Measurements from ENCODE around the gene UBAC1. TPM values are rescaled to one million over a fixed set of nuclear protein-coding genes. Genes with fewer than 3 reads are reported as not detected.
"Not testable (repeated sequence)": the region's sequence is repeated elsewhere in the genome, so short reads cannot be mapped to it uniquely, and the experiment has no call there.

UBAC1 gene
- total RNA-seq, 1 donor from 2014 or later, result 18.7 TPM

DNA sequence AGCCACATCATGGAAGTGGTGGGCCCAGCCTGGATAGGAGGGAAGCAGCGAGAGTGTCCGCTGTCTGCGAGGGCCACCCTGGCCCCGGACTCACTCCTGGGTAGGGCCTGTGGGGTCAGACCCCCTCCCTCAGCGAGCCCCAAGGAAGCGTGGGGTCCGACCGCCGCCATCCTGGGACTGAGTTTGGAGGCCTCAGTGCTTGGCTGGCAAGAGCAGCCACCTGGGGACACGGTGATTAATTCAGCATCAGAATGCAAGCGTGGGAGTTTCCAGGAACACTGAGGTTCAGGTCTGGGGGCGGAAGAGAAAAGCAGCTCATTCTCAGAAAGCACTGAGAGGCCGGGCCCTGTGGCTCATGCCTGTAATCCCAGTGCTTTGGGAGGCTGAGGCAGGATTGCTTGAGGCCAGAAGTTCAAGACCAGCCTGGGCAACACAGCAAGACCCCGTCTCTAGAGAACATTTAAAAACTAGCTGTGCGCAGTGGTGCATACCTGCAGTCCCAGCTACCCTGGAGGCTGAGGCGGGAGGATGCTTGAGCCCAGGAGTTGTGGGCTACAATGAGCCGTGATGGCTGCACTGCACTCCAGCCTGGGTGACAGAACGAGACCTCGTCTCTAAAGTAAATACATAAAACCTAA, 35.6 kb downstream of the UBAC1 start:
- ATAC-seq (no peak), DNase-seq (ENCODE audit: low spot score) (no peak)

DNA sequence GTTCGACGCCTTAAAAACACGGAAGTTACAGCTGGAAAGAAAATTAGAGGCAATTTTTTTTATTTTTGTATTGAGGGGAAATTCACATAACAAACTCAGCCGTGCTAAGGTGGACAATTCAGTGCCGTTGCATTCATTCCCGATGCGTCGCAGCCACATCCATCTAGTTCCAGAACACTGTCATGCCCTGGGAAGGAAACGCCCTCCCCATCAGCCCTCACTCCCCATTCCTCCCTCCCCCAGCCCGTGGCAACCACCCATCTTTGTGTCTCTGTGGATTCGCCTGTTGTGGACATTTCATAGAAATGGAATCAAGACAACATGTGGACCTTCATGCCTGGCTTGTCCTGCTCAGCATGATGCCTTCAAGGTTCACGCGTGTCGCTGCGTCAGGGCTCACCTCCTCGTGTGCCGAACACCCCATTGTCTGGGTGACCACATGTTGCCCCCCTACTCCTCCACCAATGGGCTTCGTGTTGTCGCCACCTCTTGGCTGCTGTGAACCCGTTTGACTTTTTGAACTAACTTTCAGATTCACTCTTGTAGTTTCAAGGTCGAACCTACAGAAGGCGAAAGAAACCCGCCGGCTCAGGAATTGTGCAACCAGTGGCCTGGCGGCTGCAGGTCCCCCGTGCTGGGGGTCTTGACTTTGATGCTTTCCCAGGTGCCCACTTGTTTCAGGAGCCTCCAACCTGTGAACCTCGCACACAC, 36.4 kb downstream of the UBAC1 start:
- ATAC-seq, result no peak
- DNase-seq (ENCODE audit: low spot score), result no peak

DNA sequence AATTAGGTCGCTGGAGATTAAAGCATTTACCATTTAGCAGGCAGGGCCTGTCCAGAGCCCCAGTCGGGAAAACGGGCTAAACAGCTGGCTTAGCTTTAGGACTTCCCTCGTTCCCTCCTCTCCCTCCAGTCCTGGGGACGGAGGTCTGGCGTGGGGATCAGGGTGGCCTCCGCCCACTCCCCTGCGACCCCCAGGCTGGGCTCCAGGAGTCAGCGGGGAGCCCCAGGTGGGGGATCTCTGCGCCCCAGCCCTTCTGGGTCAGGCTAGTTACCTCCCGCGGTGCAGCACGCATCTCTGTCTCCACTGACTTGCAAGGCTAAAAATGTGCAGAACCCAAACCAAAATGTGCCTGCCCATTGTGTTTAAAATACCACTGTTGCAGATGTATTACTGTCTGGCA, 37.7 kb downstream of the UBAC1 start:
- DNase-seq (ENCODE audit: low spot score) (no peak), ATAC-seq (no peak)

DNA sequence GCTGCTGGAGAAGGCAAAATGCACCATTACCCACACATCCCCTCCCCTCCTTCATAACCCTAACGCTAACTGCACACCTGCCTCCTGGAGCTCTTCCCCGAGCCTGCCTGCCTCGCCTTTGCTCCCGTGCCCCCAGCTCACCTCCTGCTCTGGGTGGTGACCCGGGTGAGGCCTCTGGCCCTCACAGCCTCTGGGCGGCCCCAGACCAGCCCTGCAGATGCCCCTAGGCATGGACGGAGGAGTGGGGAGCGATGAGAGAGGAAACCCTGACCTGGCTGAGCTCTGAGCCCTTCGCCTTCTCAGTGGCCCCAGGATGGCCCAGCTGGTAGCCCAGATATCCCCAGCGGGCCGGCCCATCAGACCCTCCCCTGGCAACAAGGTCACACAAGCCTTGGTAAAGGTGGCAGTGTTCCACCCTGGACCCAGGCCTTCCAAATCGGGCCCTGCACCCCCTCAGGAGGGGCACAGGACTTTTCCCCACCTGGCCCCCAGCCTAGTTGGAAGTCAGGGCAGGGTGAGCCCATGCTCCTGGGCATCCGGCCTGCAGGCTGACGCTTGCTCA, 39.3 kb downstream of the UBAC1 start:
- ATAC-seq (no peak), DNase-seq (ENCODE audit: low spot score) (no peak)

DNA sequence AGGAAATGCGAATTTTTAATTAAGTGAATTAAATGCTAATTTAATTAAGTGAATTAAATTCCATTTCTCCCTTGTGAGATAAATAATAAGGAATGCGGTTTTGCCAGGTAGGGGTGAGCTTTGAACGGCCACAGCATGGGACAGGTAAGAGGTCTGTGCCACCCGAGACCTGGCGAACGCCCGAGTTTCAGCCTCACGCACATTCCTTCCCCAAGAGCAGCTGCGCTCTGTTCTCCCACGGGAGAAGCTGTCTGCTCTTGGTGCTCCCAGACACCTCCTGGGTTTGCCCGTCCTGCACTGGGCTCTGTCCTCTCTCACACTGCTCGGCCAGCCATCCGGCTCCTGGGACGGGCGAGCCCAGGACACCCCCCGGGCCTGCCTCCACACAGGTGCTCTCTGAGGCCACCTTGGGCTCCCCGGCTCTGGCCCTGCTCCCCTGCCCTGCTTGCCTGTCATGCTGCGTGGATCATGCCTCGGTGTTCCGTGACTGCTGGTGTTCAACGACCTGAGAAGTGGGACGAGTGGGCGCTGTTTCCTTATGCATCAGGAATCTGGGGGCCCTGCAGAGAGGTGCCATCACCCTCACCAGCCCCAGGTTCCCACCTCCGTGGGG, 40.1 kb downstream of the UBAC1 start:
- no peak for DNase-seq (ENCODE audit: low spot score)
- peak; percentile 32 for ATAC-seq

DNA sequence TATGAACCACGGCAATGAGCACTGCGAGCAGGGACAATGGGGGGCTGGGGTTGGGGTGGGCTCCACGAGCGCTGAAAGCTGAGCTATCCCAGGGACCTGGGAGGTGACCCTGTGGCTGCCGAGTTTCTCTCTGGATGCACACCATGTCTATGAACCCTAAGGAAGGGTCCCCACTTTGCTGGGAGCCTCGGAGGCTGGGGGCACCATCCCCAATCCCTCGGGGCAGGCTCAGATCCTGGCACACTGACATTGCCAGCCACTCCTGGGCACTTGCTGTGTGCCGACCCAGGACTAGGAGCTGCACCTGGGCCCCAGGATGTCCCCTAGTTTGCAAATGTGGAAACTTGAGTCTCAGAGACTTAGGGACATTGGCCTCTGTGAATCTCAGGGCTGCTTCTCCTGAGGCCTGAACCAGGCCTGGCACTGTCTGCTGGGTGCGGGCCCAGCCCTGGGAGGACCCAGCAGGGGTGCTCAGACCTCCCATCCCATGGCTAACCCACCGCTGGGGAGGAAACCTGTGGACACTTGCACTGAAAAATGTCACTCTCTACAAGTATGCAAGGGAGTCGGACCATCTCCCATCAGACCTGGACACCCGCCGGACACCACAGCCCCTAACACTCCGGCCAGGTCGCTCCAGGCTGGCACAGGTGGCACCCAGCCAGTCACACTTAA, 40.8 kb downstream of the UBAC1 start:
- DNase-seq (ENCODE audit: low spot score) (no peak), ATAC-seq (no peak)

DNA sequence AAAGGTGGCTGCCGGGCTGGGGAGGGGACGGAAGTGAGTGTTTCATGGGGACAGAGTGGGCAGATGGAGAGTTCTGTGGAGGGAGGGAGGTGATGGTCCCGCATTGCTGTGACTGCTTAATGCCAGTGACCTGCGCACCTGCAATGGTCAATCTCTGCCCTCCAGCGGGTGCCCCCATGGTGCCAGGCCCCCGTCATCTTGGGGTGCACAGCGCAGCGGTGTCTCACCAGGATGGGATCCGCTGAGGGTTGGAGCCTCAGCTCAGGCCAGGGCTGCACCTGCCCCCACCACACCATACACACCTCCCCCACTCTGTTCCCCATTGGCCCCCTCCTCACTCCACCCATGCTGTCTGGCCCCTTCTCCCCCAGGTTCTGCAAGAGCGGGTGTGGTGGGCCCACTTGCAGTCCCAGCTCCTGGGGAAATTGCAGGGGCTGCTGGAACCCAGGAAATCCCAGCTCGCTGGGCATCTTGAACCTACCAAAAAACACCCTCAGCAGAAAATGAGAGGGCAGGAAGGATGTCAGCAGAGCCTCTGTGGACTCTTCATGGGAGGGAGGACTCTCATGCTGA, 41.8 kb downstream of the UBAC1 start:
- ATAC-seq (no peak), DNase-seq (ENCODE audit: low spot score) (no peak)

DNA sequence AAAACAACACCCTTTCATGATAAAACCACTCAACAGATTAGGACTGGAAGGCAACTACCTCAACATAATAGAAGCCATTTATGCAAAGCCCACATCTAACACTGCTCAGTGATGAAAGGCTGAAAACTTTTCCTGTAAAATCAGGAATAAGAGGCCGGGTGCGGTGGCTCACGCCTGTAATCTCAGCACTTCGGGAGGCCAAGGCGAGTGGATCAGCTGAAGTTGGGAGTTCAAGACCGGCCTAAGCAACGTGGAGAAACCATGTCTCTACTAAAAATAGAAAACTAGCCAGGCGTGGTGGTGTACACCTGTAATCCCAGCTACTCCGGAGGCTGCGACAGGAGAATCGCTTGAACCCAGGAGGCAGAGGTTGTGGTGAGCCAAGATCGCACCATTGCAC, 44.9 kb downstream of the UBAC1 start:
- ATAC-seq; DNase-seq (ENCODE audit: low spot score): not testable (repeated sequence)

DNA sequence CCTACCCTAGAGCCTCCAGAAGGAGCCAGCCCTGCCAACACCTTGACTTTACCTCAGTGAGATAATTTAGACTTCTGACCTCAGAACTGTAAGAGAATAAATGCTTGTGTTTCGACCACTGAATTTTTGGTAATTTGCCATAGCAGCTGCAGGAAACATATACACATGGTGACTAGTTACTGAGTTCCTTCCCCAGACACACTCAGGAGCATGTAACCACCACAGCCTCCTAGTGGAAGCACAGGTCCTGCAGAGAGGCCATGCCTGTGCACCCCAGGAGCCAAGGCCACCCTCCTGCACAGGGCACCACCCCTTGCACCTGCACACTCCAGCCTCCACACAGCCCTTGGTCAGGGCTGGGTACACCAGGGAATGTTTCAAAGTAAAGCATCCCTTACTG, 46.3 kb downstream of the UBAC1 start:
- ATAC-seq (no peak), DNase-seq (ENCODE audit: low spot score) (no peak)

DNA sequence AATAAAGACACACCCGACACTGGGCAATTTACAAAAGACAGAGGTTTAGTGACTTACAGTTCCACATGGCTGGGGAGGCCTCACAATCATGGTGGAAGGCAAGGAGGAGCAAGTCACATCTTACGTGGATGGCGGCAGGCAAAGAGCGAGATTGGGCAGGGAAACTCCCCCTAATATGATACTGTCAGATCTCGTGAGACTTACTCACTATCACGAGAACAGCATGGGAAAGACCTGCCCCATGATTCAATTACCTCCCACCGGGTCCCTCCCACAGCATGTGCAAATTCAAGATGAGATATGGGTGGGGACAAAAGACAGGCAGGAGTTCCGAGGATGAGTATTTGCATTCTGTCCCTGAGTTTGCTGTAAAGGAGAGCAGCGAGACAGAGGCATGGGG, 49.9 kb downstream of the UBAC1 start:
- ATAC-seq; DNase-seq (ENCODE audit: low spot score): not testable (repeated sequence)

DNA sequence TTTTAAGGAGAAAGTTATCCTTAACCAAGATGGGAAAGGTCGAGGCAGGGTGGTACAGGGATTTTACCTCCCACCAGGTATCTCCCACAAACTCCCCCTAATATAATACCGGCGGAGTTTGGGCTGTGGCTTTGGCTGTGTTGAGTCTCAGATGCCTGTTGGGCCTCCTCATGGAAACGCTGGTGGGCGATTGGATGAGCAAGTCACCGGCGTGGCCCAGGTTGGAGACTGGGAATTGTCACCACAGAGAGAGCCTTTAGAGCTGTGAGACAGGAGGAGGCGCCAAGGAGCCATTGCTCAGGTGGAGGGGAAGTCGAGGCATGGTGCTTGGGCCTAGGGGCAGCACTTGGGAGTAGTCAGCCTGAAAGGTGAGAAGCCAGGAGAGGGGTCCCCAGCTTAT, 50.4 kb downstream of the UBAC1 start:
- ATAC-seq (no peak), DNase-seq (ENCODE audit: low spot score) (no peak)

DNA sequence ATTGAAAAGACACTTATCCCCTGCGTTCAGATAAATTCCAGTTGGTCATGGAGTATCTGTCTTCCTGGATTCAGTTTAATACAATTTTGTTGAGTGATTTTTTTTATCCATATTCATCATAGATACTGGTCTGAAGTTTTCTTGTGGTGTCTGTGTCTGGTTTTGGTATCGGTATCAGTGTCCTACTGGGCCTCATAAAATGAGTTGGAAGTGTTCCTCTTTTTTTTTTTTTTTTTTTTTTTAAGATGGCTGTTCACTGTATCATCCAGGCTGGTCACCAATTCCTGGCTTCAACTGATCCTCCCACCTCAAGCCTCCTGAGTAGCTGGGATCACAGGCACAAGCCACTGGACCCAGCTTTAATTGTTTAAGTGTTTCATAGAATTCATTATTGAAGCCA, 51.0 kb downstream of the UBAC1 start:
- ATAC-seq (no peak), DNase-seq (ENCODE audit: low spot score) (no peak)

DNA sequence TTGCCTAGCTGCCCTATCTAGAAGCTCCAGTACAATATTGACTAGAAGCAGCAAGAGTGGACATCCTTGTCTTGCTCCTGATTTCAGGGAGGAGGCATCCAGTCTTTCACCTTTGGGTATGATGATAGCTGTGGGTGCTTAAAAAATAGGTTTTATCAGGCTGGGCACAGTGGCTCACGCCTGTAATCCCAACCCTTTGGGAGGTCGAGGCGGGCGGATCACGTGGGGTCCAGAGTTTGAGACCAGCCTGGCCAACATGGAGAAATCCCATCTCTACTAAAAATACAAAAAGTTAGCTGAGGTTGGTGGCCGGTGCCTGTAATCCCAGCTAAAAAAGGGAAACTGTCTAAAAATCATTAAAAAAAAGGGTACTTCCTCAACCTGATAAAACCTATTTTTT, 51.8 kb downstream of the UBAC1 start:
- no peak for DNase-seq (ENCODE audit: low spot score)

DNA sequence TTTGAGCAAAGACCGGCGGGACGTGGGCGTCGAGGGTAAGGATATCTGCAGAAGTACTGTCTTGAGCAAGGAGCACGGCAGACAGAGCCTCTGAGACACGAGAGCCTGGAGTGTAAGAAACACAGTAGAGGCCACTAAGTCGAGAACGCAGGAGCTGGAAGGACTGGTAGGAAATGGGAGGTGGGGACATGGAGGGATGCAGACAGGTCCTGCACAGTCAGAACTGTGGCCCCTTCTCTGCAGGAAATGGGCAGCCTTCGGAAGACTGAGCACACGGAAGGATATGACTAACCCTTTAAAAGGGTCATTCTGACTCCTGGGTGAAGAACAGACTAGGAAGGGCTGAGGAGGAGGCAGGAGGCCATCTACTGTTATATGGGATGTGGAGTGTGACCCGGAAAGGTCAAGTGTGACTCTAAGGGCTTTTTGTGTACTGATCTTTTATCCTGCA, 52.4 kb downstream of the UBAC1 start:
- ATAC-seq, result no peak
- no peak for DNase-seq (ENCODE audit: low spot score)

More for the DNA sequence above, 51.8 kb downstream of the UBAC1 start:
- no peak for ATAC-seq

DNA sequence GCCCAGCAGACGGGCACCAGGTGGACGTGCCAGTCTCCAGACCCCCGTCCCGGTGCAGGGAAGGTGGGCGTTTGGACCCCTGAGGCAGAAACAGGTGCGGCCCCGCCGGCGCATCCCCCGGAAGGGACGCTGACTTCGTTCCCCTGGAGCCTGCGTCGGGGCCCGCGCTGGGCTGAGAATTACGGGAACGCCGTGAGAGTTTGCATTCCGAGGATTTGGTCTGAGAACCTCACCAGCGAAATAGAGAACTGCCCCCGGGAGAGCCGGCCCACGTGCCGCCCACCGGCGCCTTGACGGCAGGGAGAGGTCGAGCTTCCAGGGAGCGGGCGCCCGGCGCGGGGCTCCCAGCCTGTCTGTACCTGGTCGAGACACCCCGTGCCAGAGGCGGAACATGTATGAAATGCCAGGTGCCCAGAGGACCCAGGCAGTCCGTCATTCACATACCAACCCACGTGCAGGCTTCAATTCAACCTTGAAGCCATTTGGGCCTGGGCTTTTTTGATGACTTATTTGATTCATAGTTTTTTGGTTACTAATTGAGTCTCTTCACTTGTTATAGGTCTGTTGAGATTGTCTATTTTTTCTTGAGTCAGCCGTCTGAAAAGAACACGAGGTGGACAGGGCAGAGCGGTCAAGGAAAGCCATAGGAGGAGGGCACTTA, 53.0 kb downstream of the UBAC1 start:
- DNase-seq (ENCODE audit: low spot score) (no peak), ATAC-seq (no peak)

DNA sequence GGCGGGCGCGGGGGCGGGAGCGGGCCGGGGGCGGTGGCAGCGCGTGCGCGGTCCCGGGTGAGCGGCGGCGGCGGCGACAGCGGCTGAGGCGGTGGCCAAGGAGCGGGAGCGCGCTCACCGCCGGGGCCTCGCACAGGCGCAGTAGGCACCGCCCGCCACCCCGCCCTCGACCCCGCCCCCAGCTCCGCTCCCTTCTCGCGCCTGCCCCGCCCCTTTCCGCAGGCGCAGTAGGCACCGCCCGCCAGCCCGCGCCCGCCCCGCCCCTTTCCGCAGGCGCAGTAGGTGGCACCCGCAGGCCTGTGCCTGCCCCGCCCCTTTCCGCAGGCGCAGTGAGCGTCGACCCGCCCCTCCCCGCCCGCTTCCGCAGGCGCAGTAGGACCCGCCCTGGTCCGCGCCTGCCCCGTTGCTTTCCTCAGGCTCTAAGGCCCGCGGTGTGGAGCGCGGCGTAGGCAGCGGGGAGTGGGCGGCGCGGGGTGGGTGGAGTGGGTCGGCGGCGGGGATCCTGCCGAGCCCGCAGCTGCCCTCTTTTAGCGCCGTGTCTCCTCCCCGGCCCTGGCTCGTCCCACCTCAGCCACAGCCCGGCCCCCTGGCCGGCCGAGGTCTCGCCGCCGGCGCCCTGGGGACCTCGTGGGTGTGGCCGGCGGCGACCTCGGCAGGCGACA, 53.6 kb downstream of the UBAC1 start, which contains the start of gene CAMSAP1:
Gene CAMSAP1 (minus strand): TSS at position 116 of the 662 bp plus-strand sequence. CDS start 387 bp downstream, outside the sequence.
- DNase-seq (ENCODE audit: low spot score) (peak; percentile 95), ATAC-seq (peak; percentile 90)

DNA sequence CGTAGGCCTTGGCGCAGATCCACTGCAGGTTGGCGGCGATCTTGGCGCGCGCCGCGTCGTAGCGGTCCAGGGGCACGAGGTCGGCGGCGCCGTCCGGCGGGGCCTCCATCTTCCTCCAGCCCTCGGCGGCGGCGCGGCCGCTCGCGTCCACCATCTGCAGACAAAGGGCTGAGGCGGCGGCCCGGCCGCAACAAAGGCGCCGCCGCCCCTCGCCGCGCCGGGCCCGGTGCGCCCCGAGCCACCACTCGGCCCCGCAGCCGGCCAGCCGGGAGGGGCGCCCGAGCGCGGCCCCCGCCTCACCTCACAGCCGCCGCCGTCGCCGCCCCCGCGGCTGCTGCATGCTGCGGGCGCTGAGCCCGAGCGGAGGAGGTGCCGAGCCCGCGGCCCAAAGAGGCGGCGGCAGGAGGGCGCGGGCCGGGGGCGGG, 54.2 kb downstream of the UBAC1 start:
- DNase-seq (ENCODE audit: low spot score) (no peak), ATAC-seq (no peak)

DNA sequence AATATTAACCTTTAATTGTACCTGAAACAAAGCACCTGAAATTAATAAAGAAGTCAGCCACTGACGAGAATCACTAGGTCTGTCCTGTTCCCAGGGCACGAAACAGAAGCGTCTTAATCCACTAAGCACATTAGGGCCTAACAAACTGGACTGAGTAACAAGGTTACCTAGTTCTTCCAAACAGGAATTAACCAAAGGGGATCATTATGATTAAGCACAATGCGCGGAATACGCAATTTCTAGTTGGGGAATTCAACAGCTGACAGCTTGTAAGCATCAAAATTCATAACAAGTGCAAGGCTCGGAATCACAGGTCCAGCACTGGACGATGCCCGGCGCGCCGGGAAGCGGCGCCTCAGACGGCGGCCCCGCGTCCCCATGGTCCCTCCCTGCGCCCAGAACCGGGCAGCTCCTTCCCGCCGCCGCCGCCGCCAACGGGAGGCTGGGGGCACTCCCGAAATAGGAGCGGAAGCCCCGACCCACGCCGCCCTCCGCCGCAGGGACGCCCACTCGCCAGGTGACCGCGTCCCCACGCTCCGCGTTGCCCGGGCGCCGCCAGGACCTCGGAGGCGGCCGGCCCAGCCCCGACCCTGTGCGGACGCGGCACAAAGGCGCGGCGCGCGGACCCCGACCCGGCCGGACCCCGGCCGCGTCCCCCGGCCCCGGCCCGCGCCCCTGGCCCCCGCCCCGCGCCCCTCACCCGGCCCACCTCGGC, 54.7 kb downstream of the UBAC1 start:
- DNase-seq (ENCODE audit: low spot score) (peak; percentile 62), ATAC-seq (no peak)
